GM04504 (cell line): ENCODE data around the gene SUMO1.
"Not testable (repeated sequence)": the region's sequence is repeated elsewhere in the genome, so short reads cannot be mapped to it uniquely, and the experiment has no call there.

ENCODE experiments used
- DNase-seq: peaks from one replicate; pipeline ENCODE4 v3.0.0-alpha.2; 2012; ENCODE audit warnings: low read depth

The SUMO1 gene

DNA sequence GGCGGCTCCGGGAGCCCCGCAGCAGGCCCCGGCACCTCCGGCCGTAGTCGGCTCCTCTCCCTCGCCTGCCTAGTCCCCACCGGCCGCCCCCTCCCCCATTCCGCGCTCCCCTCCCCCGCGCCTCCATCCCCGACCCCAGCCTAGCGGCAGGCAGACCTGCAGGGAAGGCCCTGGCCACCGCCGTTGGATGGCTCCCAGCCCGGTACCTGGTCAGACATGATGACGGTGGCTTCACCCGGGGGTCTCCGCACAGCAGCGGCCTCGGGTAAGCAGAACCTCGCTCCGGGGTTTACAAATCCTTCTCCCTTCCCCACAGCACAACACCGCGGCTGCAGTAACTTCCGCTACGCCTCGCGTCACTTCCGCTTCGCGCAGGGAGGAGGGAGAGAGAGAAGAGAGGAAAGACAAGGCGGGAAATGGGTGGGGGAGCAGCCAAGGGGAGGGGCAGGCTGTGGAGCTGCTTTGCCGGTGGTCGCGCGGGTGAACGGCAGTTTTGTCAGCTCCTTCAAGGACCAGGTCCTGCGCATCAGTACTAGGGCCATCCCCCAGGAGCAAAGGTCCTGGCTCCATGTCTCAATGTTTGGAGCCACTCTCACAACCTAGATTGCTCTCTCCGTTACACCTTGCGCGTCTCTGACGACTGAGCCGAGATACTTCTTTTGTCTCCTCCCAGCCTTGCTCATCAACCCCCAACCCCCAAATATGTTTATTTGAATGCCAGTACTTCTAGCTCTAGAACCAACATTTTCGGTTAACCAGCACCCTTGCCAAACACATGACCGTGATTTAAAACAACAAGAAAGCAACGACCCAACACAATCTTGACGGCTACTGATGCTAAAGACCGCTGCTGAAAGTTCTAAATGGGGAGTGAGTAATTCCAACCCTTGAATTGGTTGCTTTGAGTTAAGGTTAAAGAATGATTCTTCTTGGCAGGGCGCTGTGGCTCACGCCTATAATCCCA is at the start of gene SUMO1:
Gene SUMO1 (minus strand): TSS at position 364 of the 964 bp plus-strand sequence. CDS start 146 bp downstream, at position 218.
- DNase-seq, result peak; percentile 55

DNA sequence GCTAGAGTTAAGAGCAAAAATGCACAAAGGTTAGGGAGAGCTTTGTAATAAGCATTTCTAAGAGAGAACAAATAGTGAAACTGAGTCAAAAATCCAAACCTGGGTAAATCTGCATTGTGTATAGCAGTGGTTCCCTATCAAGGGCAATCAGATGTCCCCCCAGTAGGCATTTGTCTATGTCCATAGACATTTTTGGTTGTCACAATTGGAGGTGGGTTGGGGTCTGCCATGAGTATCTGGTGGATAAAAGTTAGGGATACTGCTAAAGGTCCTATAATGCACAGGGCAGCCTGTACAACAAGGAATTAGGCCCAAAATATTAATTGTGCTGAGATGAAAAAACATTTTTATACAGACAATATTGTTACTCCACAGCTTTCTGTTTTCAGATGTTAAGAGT is 48.2 kb upstream of the SUMO1 start:
- no peak for DNase-seq

DNA sequence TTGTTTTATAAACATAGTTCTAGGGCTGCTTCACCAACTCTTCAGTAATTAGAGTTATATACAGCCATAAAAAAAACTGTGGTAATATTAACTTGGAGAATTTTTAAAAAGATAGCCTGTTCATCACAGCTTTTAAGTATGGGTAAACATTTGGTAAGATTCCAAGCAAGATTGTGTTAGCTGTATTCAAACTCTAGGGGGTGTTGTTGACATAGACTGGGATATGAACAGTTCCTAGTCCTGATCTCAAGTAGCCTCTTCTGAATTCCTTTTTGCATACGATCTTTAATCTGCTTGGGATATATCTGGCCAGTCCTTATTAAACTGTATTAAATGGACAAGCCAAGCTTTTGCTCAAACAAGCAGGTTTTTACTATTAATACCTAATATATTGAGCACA is 40.5 kb upstream of the SUMO1 start:
- no peak for DNase-seq

DNA sequence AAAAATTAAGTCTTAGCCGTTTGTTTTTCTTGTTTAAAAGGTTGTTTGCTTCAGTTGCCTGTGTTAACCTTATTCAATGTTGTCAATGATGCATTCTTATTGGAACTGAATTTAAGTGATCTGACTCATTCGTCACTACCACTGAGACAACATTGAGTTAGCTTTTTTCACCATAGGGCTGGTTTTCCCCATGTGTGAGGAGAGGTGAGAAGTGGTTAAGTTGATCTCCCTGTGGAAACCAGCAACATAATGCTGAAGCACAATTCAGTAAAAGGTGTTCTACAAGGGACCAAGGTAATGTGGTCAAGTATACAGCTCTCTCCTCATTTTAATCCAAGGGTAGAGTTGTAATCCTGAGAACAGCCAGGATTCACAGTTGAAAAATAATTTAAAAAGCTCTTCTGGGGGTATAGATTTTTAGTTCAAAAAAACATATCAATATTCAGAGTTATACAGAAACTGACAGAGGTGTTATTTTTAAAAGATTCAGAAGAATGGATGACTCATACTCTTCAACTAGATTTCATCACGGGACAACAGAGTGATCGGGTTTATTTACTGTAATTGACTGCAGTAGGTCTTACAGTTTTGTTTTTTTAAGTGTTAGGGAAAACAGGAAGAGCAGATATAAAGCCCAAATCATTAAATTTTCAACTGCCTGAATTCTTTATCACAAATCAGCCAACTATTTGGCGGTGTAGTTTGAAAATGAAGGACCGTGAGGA is 39.8 kb upstream of the SUMO1 start:
- DNase-seq, result no peak

DNA sequence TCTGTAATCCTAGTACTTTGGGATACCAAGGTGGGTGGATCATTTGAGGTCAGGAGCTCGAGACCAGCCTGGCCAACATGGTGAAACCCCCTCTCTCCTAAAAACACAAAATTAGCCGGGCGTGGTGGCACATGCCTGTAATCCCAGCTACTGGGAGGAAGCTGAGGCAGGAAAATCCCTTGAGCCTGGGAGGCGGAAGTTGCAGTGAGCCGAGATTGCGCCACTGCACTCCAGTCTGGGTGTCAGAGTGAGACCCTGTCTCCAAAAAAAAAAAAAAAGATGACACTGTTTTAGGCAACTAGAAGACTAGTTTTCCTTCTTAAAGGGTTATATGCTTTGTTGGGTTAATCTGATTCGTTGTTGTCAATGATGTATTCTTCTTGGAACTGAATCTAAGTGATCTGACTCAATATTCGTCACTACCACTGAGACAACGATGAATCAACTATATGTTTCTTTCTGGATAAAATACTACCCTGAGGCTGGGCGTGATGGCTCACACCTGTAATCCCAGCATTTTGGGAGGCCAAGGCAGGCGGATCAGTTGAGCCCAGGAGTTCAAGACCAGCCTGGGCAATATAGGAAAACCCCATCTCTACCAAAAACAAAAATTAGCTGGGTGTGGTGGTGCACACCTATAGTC is 37.8 kb upstream of the SUMO1 start:
- not testable (repeated sequence) for DNase-seq

DNA sequence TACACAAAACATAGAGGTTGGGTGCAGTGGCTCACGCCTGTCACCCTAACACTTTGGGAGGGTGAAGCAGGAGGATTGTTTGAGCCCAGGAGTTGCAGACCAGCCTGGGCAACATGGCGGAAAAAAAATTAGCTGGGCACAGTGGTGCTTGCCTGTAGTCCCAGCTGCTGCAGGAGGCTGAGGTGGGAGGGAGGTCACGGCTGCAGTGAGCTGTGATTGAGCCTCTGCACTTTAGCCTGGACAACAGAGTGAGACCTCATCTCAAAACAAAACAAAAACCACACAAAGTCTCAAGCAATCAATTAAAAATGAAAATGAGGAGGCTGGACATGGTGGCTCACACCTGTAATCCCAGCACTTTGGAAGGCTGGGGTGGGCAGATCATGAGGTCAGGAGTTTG is 32.1 kb upstream of the SUMO1 start:
- DNase-seq, result no peak

DNA sequence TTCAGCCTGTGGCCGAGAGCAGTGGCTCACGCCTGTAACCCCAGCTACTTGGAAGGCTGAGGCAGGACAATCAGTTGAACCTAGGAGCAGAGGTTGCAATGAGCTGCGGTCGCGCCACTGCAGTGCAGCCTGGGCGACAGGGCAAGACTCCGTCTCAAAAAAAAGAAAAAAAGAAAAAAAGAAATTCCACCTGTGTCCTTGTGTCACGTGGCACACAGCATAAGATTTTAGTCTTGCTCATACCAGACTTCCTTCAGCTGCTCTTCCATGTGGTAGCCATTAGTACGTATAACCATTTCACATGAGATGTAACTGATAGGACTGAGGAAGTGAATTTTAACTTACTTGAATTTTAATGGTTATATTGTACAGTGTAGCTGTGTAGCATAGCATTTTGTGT is 31.2 kb upstream of the SUMO1 start:
- no peak for DNase-seq

DNA sequence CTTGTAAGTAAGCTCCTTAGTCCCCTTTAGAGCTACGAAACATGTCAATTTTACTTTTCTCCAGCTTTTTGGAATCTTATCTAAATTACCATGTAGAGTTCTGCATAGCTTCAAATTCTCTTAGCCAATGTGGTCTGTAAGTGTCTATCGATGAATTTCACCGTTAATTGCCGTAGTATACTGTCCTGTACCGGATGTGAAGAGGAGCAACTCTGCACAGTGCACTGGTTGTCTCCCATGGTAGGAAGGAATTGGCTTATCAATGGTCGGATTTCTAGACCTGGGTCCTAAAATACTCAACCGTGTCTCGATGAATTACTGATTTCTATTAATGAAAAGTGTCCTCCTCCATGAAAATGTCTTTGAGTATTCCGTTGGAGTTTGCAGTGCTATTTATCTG is 29.1 kb upstream of the SUMO1 start:
- DNase-seq, result no peak

DNA sequence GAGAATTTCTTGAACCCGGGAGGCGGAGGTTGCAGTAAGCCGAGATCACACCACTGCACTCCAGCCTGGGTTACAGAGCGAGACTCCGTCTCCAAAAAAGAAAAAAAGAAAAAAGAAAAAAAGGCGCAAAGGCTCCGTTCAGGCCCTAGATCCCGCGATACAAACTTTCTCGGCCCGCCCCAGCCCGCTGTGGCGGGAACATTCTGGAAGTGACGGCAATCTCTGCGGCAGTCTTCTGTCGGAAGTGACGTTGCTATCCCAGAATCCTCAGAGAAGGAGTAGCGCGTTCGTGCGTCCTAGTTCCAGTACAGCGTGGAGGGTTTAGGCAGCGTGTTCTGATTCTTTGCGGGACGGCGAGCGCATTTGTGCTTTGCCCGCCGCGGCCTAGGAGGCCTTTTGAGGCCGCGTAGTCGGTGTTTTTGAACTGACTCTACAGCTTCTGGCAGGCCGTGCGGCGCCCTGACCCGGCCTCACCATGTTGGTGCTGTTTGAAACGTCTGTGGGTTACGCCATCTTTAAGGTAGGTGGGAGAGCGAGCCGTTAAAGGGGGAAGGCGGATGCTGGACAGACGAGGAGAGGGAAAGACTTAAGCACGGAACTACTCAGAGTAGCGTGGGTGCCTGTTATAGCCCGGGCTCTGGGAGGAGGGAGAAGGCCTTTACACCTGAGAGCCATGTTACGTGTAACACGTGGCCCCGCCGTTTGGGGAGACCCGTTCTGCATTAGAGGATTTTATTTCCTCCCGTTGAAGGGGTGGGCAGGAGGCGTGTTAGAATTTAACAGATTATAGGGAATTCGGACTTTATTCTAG is 27.3 kb upstream of the SUMO1 start, which contains the start of gene NOP58:
Gene NOP58 (plus strand): TSS at position 297 of the 811 bp plus-strand sequence. CDS start 179 bp downstream, at position 476.
- DNase-seq, result peak; percentile 89

DNA sequence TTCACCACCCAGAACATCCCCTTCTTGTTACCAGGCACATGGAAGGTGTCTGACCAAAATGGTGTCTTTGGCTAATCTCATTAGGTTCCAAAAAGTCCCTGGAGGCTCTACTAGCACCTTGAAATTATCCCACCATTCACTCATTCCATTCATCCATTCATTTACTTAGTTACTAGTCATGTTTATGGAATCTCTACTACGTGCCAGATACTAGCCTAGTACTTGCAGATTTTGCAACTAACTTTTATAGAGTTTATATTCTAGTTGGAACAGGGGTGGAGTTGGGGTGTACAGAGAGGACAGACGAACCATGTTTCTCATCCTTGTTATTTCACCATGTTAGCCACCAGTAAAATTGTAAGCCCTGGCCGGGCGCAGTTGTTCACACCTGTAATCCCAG is 23.1 kb upstream of the SUMO1 start:
- no peak for DNase-seq

DNA sequence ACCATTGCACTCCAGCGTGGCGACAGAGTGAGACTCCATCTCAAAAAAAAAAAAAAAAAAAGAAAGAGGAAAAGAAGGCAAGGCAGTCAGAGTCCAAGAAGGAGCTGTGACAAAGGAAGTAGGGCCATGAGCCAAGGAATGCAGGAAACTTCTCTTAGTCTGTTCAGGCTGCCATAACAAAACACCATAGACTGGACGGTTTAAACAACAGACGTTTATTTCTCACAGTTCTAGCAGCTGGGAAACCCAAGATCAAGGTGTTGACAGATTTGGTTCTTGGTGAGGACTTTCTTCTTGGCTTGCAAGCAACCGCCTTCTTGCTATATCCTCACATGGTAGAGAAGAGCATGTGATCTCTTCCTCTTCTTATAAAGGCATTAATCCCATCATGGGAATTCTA is 13.1 kb upstream of the SUMO1 start:
- no peak for DNase-seq

DNA sequence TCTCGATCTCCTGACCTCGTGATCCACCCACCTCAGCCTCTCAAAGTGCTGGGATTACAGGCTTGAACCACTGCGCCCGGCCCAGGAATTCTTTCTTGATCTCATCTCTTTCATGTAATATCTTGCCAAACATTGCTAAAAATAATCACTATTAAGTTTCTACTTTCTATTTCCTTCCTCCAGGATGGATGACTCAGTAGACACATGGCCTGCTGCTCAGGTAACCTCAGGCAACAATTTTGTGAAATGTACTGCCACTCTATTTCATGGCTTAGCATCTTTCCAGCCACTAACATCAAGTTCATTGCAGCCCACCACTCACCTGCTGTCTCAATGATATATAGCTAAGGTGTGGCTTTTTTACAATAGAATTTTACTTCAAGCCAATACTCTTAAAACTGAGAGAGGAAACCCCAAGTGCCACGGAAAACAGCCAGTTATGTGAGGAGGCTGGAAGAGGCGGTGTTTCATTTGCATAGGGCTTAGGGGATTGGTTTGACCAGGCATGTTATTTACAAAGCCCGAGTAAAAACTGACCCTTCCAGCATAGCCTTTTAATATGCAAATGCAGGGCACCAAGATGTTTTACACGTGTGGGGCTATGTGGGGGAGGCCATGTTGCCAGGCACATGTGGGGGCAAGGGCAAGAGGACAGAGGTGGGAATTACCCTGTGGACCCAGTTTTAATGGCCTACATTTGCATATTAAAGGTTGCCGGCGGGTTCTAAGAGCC is 11.3 kb upstream of the SUMO1 start:
- DNase-seq, result no peak

DNA sequence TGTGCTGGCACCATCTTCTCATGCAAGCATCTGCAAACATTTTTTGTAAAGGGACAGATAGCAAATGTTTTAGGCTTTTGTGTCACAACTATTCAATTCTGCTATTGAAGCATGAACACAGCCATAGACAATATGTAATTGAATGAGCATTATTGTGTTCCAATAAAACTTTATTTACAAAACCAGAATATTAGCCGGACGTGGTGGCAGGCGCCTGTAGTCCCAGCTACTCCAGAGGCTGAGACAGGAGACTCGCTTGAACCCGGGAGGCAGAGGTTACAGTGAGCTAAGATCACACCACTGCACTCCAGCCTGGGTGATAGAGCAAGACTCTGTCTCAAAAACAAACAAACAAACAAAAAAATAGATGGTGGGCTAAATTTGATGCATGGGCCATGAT is 9.3 kb upstream of the SUMO1 start:
- not testable (repeated sequence) for DNase-seq

DNA sequence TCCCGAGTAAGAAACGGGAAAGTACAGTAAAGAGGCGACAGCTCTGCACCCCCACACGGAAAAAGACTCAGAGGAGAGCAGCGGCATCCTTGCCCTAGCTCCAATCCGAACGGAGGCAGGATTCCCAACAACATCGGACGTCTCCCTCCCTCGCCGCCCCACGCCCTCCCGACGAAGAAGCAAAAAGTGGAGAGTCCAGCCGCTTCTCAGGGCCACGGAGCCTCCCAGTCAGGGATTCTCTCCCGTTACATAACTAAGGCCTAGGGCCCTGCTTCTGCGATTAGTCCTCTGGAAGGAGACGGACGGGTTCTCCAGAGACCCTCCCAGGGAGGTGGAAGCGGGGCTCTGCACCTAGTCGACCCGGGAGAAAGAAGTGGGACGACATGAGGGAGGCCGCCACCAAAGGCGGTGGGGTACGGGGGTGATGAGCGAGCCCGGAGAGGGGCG is 587 bp downstream of the SUMO1 start:
- peak; percentile 30 for DNase-seq

DNA sequence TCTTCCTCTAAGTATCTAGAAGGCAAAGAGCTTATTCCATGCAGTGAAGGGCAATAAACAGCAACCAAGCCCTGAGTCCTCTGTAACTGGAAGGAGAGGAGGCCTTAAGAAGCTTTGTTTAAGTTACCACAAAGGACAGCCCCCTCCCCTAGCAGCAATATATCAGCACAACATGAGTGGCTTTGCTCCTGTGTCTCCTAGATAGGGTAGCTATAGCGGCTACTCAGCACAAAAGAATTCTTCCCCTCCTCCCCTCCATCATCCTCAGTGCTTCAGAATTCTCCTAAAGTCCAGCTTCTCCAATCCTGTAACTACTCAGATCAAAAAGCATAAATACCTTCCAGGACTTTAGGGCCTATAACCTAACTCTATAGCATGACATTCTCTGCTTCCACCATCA is 16.5 kb downstream of the SUMO1 start:
- no peak for DNase-seq

DNA sequence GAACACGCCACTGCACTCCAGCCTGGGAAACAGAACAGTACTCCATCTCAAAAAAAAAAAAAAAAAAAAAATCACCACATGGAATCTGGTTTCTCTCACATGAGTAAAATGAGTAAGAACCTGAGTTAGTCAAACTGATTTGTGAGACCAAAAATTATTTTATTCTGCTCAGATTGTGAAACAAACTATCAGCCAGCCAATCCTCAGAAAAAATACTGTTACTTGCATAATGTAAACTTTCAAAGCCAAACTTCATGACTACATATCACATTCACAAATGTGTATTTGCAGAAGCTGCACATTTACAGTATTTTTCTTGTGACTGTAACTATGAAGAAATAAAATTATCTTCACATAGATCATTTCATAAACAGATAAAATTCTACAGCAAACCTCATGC is 23.2 kb downstream of the SUMO1 start:
- DNase-seq, result no peak

DNA sequence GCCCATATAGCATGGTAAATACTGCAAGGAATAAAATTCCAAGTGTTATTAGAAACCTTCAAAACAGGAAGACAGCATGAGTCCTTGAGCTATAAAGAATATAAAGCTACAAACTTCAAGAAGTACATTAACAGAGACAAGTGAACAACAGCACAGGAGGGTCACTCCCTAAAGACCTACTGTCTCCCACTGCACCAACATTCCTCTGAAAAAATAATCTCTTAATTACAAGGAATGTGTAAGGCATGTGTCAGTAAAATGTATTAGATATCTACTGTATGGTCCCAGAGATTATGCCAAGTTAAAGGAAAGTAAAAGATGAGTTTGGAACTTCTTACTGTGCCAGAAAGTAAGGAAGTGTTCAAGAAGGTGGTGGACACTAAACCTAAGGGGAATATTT is 29.9 kb downstream of the SUMO1 start:
- DNase-seq, result no peak

DNA sequence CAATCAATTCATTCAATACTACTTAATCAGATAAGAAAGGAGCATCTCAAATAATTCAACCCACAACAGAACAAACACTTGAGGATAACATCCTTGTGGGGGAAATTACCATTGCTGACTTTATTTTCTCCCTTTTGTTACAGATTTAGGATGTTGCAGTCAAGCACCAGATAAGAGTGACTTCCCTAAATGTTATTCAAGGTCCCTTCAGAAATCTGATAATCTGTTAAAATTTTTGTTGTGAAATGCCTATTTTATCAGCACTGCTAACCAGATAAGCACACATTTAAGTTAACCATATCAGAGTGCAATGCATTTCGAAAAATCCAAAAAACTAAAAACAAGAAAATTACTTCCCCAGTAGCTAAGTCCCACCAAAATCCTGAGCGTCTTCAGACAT is 33.5 kb downstream of the SUMO1 start:
- no peak for DNase-seq

DNA sequence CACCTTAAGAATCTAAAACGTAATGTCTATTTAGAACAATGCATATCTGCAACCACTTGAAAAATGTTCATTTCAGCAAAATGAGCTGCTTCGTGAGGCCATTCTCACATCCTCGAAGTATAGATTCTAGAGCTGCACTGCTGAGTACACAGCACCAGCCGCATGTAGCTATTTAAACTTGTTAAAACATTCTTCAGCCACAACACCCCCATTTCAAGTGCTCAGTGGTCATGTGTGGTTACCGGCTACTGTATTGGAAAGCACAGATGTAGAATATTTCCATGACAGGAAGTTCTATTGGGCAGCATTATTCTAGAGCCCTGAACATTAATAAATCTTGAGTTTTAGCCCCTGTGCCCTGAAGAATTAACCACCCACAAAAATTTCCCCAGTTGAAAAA is 35.0 kb downstream of the SUMO1 start:
- no peak for DNase-seq

DNA sequence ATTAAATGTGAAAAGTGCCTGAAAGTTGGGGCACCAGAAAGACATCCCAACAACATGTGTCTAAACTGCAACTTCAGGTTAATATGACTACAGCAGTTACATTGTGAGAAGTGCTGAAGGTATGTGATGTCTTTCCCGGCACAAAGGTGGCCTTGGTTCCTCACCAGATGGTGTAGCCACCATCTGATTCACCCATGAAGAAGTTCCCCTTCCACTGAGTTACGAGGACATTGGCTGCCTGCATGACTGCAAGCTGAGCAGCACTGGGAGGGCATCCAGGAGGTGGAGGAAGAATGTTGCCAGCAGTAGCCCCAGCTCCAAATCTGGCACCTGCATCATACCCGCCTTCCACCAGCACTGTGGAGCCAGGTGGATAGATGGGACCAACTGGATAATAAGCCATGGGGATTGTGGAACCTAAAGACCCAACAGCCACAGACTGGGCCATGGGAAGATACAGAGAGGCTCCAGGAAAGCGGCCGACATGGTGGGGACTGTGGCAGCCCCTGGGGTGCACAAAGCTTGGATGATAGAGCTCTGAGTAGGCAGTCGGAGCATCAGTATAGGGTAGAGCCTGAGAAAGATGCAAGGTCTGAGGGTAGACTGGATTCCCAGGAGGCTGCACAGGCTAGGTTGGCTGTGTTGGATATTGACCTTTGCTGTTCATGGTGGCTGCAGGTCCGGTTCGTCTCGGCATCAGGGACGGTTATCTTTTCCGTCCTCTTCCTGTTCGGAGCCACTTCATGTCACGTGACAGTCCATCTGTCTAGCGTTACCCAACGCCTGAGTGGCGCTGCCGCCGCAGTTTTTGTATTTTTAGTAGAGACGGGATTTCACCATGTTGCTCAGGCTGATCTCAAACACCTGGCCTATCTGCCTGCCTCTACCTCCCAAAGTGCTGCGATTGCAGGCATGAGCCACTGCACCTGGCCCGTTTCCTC is 36.9 kb downstream of the SUMO1 start:
- DNase-seq, result no peak
